AG09309 (cell line): ENCODE results near the gene PPP2R5A.
"Not testable (repeated sequence)": the region's sequence is repeated elsewhere in the genome, so short reads cannot be mapped to it uniquely, and the experiment has no call there.

ENCODE experiments used
- DNase-seq: peaks from one replicate; pipeline ENCODE4 v3.0.0-alpha.2; 2010; ENCODE audit warnings: low read depth
- H3K4me3 ChIP-seq: 2 replicates; pipeline ENCODE4 v1.5.1; 2011; ENCODE audit warnings: mild to moderate bottlenecking, low read depth, low read length, moderate library complexity; ENCODE audit not compliant: control insufficient read depth
- CTCF ChIP-seq: IDR thresholded peaks from 2 replicates; pipeline ENCODE4 v1.5.1; 2011; ENCODE audit warnings: mild to moderate bottlenecking, low read depth, low read length, inconsistent platforms; ENCODE audit not compliant: insufficient read depth, control insufficient read depth; ENCODE audit errors: missing control alignments

PPP2R5A gene

GRCh38 chr1:212294983-212295382 lies 9.8 kb downstream of the PPP2R5A start:
- no peak for TF ChIP-seq CTCF
- DNase-seq: no peak

DNA sequence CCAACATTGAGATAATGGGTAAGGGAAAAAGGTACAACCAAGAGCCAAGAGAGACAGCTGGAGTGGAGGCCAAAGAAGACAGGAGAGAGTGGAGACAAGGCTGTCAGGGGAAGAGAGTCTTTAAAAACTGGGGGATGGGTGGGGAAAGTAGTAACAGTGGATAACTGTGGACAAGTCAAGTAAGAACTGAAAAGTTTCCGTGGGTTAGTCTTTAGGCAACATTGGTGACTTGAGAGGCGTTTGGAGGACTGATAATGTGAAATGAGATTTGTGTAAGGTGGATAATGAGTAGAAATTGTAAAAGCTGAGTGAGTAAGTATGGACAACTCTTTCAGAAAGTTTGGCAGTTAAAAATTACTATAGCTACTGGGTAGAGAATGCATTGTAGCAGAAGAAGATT lies 10.4 kb downstream of the PPP2R5A start:
- TF ChIP-seq CTCF: no peak
- no peak for DNase-seq
- no peak overlapping the region for H3K4me3 ChIP-seq

More at GRCh38 chr1:212294983-212295382, 9.8 kb downstream of the PPP2R5A start:
- no peak overlapping the region for H3K4me3 ChIP-seq

DNA sequence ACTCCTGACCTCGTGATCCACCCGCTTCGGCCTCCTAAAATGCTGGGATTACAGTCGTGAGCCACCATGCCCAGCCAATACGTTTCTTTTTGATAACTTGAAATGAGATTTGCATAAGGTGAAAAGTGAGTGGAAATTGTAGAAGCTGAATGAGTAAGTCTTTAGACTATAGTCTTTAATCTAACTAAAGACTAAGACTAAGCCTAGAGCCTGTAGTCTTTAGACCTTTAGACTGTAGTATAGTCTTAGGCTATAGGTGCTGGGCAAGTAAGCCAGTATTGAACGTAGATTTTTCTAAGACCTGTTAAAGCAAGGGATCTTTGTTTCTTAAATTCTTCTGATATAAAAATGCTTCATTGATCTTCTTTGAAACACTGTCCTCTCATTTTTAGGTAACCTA lies 12.1 kb downstream of the PPP2R5A start:
- TF ChIP-seq CTCF: no peak
- H3K4me3 ChIP-seq: no peak overlapping the region
- DNase-seq: no peak

DNA sequence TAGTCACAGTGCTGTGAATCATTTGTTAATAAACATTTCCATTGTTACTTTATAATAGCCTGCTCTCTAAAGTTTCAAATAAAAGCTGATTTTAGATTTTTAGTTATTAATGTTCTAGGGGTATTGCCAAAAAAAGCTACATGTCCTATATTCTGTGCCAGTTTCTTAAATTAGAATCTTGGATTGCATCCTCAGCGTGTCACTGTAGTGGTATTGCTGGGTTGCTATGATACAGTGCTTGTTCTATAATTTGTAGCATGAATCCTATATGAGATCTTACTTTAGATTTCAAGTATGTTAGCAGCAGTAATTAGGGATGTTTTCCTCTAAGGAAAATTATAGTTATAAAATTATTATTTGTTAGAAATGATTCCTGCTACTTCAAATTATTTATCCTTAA lies 16.4 kb downstream of the PPP2R5A start:
- H3K4me3 ChIP-seq: no peak overlapping the region
- TF ChIP-seq CTCF: no peak
- DNase-seq: no peak

DNA sequence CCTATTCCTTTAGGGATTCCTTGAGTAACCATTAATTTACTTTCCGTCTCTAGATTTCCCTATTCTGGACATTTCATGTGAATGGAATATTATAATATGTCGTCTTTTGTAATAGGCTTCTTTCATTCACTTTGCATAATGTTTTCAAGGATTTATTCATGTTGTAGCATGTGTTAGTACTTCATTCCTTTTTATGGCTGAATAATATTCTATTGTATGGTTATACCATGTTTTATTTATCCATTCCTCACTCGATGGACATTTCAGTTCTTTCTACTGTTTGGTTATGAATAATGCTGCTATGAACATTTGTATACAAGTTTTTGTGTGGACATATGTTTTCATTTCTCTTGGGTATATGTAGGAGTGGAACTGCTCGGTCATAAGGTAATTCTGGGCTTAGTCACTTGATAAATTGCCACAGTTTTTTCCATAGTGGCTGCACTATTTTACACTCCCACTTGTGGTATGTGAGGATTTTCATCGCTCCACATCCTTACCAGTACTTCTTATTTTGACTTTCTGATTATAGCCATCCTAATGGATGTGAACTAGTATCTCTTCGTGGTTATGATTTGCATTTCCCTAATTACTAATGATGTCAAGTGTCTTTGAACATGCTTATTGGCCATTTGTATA lies 17.7 kb downstream of the PPP2R5A start:
- DNase-seq: no peak
- H3K4me3 ChIP-seq: no peak overlapping the region
- no peak for TF ChIP-seq CTCF

GRCh38 chr1:212305342-212305741 lies 20.1 kb downstream of the PPP2R5A start:
- no peak for DNase-seq
- H3K4me3 ChIP-seq: no peak overlapping the region
- TF ChIP-seq CTCF: no peak

GRCh38 chr1:212305984-212306452 lies 20.8 kb downstream of the PPP2R5A start:
- H3K4me3 ChIP-seq, DNase-seq: not testable (repeated sequence)
